ENCODE results near the gene AIFM2. TPM values are rescaled to one million over a fixed set of nuclear protein-coding genes. Genes with fewer than 3 reads are reported as not detected.

The AIFM2 gene
- total and polyA plus RNA-seq, 9 of the 15 experiments (the other 6 are each of a cell fraction or from before 2014, with no cell fraction given), result 2.7 to 14.1 (median 9.2) TPM

GRCh38 chr10:70125918-70126552 is 6.6 kb downstream of the AIFM2 start:
- no peak overlapping the region for H3K4me2 ChIP-seq (ENCODE audit: insufficient read depth, low read length)
- no peak overlapping the region for H3K27ac ChIP-seq (ENCODE audit: extremely low read depth, low read depth, low read length)
- no peak for FAIRE-seq
- H3K4me3 ChIP-seq, result no peak overlapping the region
- H3K79me2 ChIP-seq (ENCODE audit: control insufficient read depth, insufficient read depth, low read length), result peaks cover 4% of the 10 kb centered on the region; the same call in 1 of the 3 replicates
- WGBS (ENCODE audit: insufficient coverage, low coverage, missing lambda C conversion rate), result 67% methylated on average over 5 of the region's 5 CpGs
- H3K9me1 ChIP-seq (ENCODE audit: control insufficient read depth, insufficient read depth, low read length), result no peaks in the 10 kb centered on the region
- no TSS peak for BruUV-seq (replicated peaks)
- DNase-seq (ENCODE audit: extremely low read depth in 1 of 4, low spot score in 3 of 4), result no peak
- POLR2A ChIA-PET, result interaction anchor here (1.1 kb wide), 1 partner anchor 8 kb away, joined by 3 read pairs; no protein-coding TSS in a partner anchor
- H3K36me3 ChIP-seq (ENCODE audit: control insufficient read depth, insufficient read depth, low read length), result peaks cover 2% of the 10 kb centered on the region; the same call in 2 of the 3 replicates
- CTCF ChIA-PET (ENCODE audit: low intra/inter-chr PET ratio), result no interaction called here
- H4K20me1 ChIP-seq (replicated peaks; ENCODE audit: control insufficient read depth, insufficient read depth, low read length), result no peaks in the 10 kb centered on the region; the same call in 1 of the 2 replicates
- no peak overlapping the region for H2AFZ ChIP-seq (ENCODE audit: low read depth, low read length)
- peaks cover 4 to 12% of the 10 kb centered on the region in 2 experiments; a peak in 4 of 5 replicates for H3K4me1 ChIP-seq (replicated peaks in 1 of 2; ENCODE audit: control insufficient read depth in 2 of 2, insufficient read depth in 2 of 2, low read length in 2 of 2)
- H3K9me3 ChIP-seq (replicated peaks; ENCODE audit: control insufficient read depth, insufficient read depth, low read depth, low read length), result no peaks in the 10 kb centered on the region
- no peaks in the 10 kb centered on the region for H3K27me3 ChIP-seq (ENCODE audit: control insufficient read depth in 2 of 2, insufficient read depth in 2 of 2, low read length in 2 of 2)
- H3K9ac ChIP-seq (ENCODE audit: insufficient read depth in 1 of 2, low read depth in 2 of 2, low read length in 2 of 2), result peak overlapping the region in 1 of 2 experiments; percentile 49; a peak in 1 of 4 replicates
- intact Hi-C loops (cut with micrococcal nuclease) (no loop called here), in situ Hi-C loops (cut with MboI) (no loop called here)
- peak; percentile 8; the same call in 2 of the 3 replicates for ATAC-seq
- no peak for TF ChIP-seq CREM (IDR thresholded peaks at IDR 0.05; ENCODE audit: low read depth)
- TF ChIP-seq ZNF609 (CRISPR knock-in tag; IDR thresholded peaks at IDR 0.05; ENCODE audit: borderline replicate concordance), result no peak
- no peak for TF ChIP-seq SREBF1 (IDR thresholded peaks at IDR 0.05; ENCODE audit: borderline replicate concordance, low read depth, low read length)
- 0 out of 2 replicates have a peak, but pooled peaks have one; percentile 38 for TF ChIP-seq POLR2G (IDR thresholded peaks at IDR 0.05; ENCODE audit: low read depth, low read length)
- no peak for TF ChIP-seq ATF3 (IDR thresholded peaks at IDR 0.05)
- TF ChIP-seq ATF3 (CRISPR knock-in tag; conservative IDR thresholded peaks at IDR 0.05), result no peak
- TF ChIP-seq HNRNPUL1 (IDR thresholded peaks at IDR 0.05; ENCODE audit: low read length), result no peak
- no peak for TF ChIP-seq MTF1 (CRISPR knock-in tag; IDR thresholded peaks at IDR 0.05; ENCODE audit: borderline replicate concordance)
- TF ChIP-seq ZBTB1 (CRISPR knock-in tag; IDR thresholded peaks at IDR 0.05; ENCODE audit: borderline replicate concordance, low read depth), result no peak
- TF ChIP-seq DMBX1 (CRISPR knock-in tag; IDR thresholded peaks at IDR 0.05; ENCODE audit: borderline replicate concordance), result no peak
- TF ChIP-seq NR2C2 (CRISPR knock-in tag; IDR thresholded peaks at IDR 0.05), result no peak
- no peak for TF ChIP-seq NR2C2 (tag; IDR thresholded peaks at IDR 0.05)
